ENCODE data around the gene TSPOAP1.

TSPOAP1 gene

DNA sequence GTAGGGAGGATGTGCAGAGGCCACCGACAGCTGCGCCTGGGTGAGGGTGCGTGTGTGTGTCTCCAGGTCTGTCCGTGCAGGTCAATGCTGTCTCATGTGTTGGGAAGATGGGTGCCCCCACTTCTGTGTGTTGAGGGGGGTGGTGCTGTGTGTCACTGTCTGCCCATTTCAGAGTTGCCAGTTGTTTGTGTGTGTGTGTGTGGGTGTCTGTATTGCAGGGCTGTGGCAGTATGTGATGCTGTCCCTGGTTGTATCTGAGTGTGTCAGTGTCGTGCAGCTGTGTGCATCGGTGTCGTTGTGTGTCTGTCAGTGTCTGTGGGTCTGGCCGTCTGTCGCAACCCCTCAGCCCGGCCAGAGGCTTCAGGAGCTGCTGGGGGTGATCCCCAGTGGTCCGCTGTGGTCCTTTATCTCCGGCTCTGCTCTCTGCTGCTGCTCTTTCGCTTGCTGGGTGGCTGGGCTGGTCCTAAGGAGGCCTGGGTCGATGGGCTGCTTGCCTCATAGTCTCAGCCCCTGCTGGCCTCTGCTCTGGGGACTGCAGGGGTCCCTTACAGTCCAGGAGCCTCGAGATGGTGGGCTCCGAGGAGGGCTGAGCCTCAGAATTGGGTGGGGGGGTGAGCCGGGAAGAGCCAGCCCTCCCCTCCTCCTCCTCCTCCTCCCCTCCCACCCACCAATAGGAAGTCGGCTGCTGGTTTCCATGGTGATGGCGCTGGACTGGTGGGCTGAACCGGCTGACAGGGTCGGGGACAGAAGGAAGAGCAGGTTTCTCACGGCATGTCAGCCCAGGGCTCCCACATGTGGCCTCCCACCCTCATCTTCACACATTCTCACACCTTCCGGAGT, at the start of gene TSPOAP1:
TSPOAP1 (minus strand) TSS at position 601 of the 840 bp plus-strand sequence. CDS start 875 bp downstream, outside the sequence.
- DNase-seq (ENCODE audit: low read depth in 2 of 3, low spot score in 1 of 3) = peak; percentile 84 to 90 (median 85)

GRCh38 chr17:58377661-58378060, 49.1 kb upstream of the TSPOAP1 start:
- no peak for DNase-seq (ENCODE audit: low read depth in 2 of 3, low spot score in 1 of 3)

DNA sequence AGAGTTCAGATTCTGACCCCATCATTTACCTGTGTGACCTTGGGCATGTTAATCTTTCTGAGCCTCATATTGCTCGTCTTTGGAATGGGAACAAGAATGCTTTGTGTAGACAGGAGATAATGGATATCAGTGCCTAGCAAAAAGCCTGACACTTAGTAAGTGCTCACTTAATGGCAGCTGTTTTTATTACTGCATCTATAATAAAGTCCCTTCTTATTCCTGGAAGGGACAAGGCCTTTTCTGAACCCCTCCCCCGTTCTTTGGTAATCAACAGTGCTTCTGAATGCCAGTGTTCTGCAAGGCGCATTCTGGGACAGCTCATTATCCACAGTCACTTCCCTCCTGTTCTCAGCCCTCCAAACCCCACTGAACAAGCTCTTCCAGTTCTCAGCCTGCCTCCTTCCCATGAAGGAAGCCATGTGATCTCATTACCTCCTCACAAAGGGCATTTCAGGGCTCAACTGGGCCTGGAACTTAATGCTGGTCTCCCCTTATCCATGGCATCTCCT, 48.6 kb upstream of the TSPOAP1 start:
- no peak for DNase-seq (ENCODE audit: low read depth in 2 of 3, low spot score in 1 of 3)

DNA sequence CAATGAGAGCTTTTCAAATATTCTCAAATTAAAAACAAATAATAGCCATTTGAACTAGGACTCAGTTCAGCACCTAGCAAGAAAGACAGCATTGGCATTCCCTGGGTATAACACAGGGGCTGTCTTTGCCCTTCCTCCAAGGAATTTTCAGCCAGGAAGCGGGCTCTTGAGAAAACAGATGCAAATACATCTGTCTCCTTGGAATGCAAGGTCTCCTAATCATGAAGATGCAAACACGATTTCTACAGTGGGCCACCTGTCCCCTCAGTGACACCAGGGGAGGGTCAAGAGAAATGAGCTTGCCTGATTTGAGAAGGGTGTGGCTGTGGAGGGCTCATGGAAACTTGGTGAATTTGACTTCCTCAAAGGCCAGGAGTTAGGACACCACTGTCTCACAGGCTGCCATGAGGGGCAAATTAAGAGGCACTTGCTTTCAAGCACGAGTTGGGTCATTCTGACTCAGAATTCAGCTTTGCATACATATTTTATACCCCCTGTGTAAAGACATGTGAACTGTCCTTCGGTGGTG, 47.9 kb upstream of the TSPOAP1 start:
- no peak for DNase-seq (ENCODE audit: low read depth in 2 of 3, low spot score in 1 of 3)

- DNase-seq (ENCODE audit: low read depth in 2 of 3, low spot score in 1 of 3) = no peak
Observed at GRCh38 chr17:58375811-58376210, 47.2 kb upstream of the TSPOAP1 start.

DNA sequence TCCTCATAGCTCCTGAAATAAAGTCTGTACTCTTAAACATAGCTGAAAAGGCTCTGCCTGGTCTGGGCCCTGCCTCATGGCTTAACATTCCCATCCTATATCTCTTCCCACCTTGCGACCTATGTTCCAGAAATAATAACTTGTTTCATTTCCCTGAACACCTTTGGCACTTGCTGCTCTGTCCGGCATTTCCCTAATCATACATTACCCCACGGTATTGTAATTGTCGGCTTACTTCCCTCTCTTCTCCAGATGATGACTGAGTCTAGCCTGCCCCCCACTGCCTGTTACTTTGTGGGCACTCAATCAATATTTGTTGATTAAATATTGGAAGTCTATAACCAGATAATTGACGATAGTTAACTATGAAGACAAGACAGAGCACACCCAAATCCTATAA, 46.7 kb upstream of the TSPOAP1 start:
- no peak for DNase-seq (ENCODE audit: low read depth in 2 of 3, low spot score in 1 of 3)

DNA sequence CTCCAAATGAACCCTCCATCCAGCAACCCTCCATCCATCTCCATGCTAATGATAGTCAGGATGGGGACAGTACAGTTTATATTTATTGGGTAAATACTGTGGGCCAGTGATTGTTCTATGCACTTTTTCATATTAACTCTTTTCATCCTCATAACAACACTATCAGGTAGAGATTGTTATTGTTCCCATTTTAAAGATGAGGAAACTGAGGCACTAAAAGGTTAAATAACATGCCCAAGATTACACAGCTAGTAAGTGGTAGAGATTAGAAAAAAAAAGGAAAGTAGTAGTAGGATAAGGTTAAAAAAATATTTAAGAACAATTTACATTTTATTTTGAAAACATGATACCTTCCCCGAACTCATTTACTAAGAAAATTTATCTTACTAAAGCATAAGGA, 45.3 kb upstream of the TSPOAP1 start:
- DNase-seq (ENCODE audit: low read depth in 2 of 3, low spot score in 1 of 3) = no peak

GRCh38 chr17:58373003-58373402, 44.4 kb upstream of the TSPOAP1 start:
- DNase-seq (ENCODE audit: low read depth in 2 of 3, low spot score in 1 of 3) = no peak

- no peak for DNase-seq (ENCODE audit: low read depth in 2 of 3, low spot score in 1 of 3)
Observed at GRCh38 chr17:58371300-58371950, 42.8 kb upstream of the TSPOAP1 start.

DNA sequence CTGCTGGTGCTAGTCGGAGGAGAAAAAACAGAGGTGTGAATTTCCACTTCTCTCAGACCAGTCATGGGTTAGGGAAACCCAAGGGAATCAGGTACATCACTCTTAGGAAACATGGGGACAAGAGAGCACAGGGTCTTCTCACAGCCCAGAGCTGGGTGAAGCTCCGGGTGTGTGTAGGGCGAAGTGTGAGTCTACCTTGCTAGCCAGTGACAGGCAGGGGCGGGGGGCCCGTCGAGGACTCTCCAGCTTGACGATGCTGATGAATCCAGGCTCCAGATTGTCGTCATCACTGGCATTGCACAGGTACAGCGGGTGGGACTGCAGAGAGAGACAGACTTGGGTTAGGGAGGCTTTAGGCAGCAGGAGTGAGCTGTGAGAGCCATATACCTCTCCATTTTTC, 42.1 kb upstream of the TSPOAP1 start:
- DNase-seq (ENCODE audit: low read depth in 2 of 3, low spot score in 1 of 3) = no peak

DNA sequence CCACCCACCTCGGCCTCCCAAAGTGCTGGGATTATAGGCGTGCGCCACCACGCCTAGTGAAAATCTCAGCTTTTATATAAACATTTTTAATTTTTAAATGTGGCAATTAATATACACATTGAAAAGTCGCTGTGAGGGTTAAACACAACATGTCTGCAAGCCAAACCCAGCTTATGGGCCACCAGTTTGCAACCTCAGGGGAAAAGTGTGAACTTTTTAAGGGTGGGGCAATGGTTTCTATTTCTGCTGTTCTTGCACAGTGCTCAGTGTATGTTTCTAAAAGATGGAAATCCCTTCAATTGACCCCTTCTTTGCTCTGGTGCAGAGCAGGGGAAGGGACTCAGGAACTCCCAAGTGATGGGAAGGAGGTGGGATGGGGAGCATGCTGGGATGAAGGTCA, 41.7 kb upstream of the TSPOAP1 start:
- DNase-seq (ENCODE audit: low read depth in 2 of 3, low spot score in 1 of 3) = no peak

DNA sequence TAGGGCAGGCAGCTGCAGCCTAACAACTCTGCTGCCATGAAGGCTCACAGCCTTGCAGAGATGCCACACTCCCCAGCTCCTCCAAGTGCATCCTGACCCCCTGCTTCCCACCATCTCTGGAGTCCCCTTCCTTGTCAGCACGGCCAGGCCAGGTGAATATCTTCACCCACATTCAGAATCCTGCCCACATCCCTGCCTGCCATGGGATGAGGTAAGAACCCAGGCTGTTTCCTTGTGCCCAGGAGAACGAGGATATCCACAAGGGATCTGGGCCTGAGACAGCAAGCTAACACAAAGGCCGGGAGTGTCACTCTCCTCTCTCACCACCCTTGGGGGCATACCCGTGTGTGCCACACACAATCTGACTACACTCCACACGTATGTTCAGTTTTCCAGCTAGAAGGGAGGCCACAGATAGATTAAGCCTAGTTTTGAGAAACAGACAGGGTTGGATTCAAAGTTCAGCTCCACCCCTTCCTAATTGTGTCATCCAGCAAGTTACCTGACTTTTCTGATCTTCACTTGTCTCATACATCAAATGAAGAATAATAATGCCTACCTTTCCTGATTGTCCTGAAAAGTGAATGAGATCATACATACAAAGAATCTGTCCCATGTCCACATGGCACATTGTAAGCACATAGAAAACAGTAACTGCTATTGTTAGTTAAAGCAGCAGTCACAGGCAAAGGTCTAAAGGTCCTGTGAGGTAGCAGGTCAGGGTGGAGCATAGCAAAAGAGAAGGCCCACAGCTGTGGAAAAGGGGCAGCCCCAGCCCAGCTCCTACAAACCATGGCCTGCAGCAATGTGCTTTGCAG, 40.8 kb upstream of the TSPOAP1 start:
- no peak for DNase-seq (ENCODE audit: low read depth in 2 of 3, low spot score in 1 of 3)

GRCh38 chr17:58368860-58369213, 40.2 kb upstream of the TSPOAP1 start:
- DNase-seq (ENCODE audit: low read depth in 2 of 3, low spot score in 1 of 3) = no peak

GRCh38 chr17:58367461-58367860, 38.9 kb upstream of the TSPOAP1 start:
- no peak for DNase-seq (ENCODE audit: low read depth in 2 of 3, low spot score in 1 of 3)

- DNase-seq (ENCODE audit: low read depth in 2 of 3, low spot score in 1 of 3) = no peak
Observed at GRCh38 chr17:58365980-58366595, 37.5 kb upstream of the TSPOAP1 start.

DNA sequence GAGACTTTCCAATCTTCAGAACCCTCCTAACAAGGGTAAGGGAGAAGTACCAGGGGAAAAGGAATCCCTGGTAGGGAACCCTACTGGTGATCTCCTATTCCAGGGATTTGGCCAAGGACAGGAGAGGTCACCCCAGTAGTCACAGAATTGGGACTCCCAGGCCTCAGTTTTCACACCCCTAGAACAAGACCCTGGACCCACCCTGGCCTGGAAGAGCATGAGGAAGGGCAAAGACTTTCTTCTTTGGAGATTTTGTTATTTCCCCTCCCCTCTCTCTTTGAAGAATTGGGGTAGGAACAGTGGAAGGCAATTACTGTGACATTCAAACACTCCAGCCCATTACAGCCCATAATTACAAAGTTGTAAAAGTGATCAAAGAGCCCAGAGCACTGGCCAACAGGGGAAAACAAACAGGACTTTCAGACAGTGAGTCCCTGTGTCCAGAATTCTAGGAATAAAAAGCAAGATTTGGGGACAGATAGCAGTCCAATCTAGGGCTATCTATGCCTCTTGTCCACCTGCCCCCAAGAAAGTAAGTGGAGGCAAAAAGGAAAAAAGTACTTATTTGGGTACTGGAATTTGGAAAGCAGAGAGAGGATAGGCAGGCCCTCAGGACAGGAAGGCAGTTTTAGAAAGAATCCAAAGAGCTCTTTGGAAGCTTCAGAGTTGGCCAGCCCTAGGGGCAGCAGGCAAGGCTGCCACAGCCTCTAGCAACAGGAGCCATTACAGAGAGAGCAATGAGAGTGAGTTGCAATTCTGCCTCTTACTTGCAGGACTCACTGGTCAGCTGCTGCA, 36.8 kb upstream of the TSPOAP1 start:
- DNase-seq (ENCODE audit: low read depth in 2 of 3, low spot score in 1 of 3) = no peak

- no peak for DNase-seq (ENCODE audit: low read depth in 2 of 3, low spot score in 1 of 3)
Observed at GRCh38 chr17:58364270-58364942, 35.8 kb upstream of the TSPOAP1 start.

- DNase-seq (ENCODE audit: low read depth in 2 of 3, low spot score in 1 of 3) = no peak
Observed at GRCh38 chr17:58363457-58364185, 35.0 kb upstream of the TSPOAP1 start.

All from stimulated activated CD4-positive, alpha-beta T cell treated with anti-CD3 and anti-CD28 coated beads, Interleukin-12 subunit alpha, Interleukin-12 subunit beta, amount 100 ng/mL, for 48 hours (primary cell).